HUES6 (cell line): Measurements from ENCODE around the gene PLEKHG5.

Source experiments
- H3K27ac ChIP-seq: 2 replicates; pipeline ENCODE4 v1.7.0; 2013; ENCODE audit warnings: low read depth, mild to moderate bottlenecking, low read length, inconsistent platforms
- H3K27me3 ChIP-seq: 2 replicates; pipeline ENCODE4 v1.6.1; 2013; ENCODE audit warnings: low read length; ENCODE audit not compliant: control insufficient read depth, insufficient read depth
- H3K36me3 ChIP-seq: 2 replicates; pipeline ENCODE4 v1.6.1; 2013; ENCODE audit warnings: low read length; ENCODE audit not compliant: control insufficient read depth, insufficient read depth
- H3K4me1 ChIP-seq: 2 replicates; pipeline ENCODE4 v1.6.1; 2013; ENCODE audit warnings: low read length; ENCODE audit not compliant: control insufficient read depth, insufficient read depth
- H3K4me3 ChIP-seq: 2 replicates; pipeline ENCODE4 v1.5.1; 2013; ENCODE audit warnings: low read depth, low read length
- H3K9ac ChIP-seq: one replicate; pipeline ENCODE4 v1.6.1; 2013; ENCODE audit warnings: mild to moderate bottlenecking, low read length
- H3K9me3 ChIP-seq: 2 replicates; pipeline ENCODE4 v1.6.1; 2013; ENCODE audit warnings: low read depth, low read length; ENCODE audit not compliant: control insufficient read depth, insufficient read depth

Gene PLEKHG5

GRCh38 chr1:6473974-6474814 is 17.3 kb downstream of the PLEKHG5 start:
- no peak overlapping the region for H3K9ac ChIP-seq
- H3K27ac ChIP-seq, result no peak overlapping the region
- no peaks in the 10 kb centered on the region for H3K27me3 ChIP-seq
- no peaks in the 10 kb centered on the region for H3K9me3 ChIP-seq
- H3K36me3 ChIP-seq, result peaks cover 27% of the 10 kb centered on the region
- H3K4me1 ChIP-seq, result peaks cover 32% of the 10 kb centered on the region
- no peak overlapping the region for H3K4me3 ChIP-seq

GRCh38 chr1:6473156-6473555 is 18.3 kb downstream of the PLEKHG5 start:
- Histone ChIP-seq H3K27ac (no peak overlapping the region), H3K9me3 (no peaks in the 10 kb centered on the region), H3K36me3 (peaks cover 38% of the 10 kb centered on the region), H3K9ac (no peak overlapping the region), H3K4me3 (no peak overlapping the region), H3K27me3 (no peaks in the 10 kb centered on the region), H3K4me1 (peaks cover 32% of the 10 kb centered on the region)

GRCh38 chr1:6472391-6472790 is 19.1 kb downstream of the PLEKHG5 start:
- Histone ChIP-seq H3K9ac (no peak overlapping the region), H3K9me3 (no peaks in the 10 kb centered on the region), H3K27me3 (no peaks in the 10 kb centered on the region), H3K27ac (no peak overlapping the region), H3K4me1 (peaks cover 31% of the 10 kb centered on the region), H3K36me3 (peaks cover 38% of the 10 kb centered on the region), H3K4me3 (no peak overlapping the region)

GRCh38 chr1:6471970-6472368 is 19.5 kb downstream of the PLEKHG5 start:
- peaks cover 27% of the 10 kb centered on the region for H3K4me1 ChIP-seq
- H3K36me3 ChIP-seq, result peaks cover 38% of the 10 kb centered on the region
- H3K4me3 ChIP-seq, result no peak overlapping the region
- no peaks in the 10 kb centered on the region for H3K27me3 ChIP-seq
- no peaks in the 10 kb centered on the region for H3K9me3 ChIP-seq
- H3K27ac ChIP-seq, result no peak overlapping the region
- no peak overlapping the region for H3K9ac ChIP-seq

GRCh38 chr1:6471086-6471969 is 20.1 kb downstream of the PLEKHG5 start:
- peak overlapping the region; percentile 19 for H3K9ac ChIP-seq
- H3K27me3 ChIP-seq, result no peaks in the 10 kb centered on the region
- peaks cover 38% of the 10 kb centered on the region for H3K36me3 ChIP-seq
- H3K9me3 ChIP-seq, result no peaks in the 10 kb centered on the region
- peaks cover 22% of the 10 kb centered on the region for H3K4me1 ChIP-seq
- H3K4me3 ChIP-seq, result peak overlapping the region; percentile 55
- no peak overlapping the region for H3K27ac ChIP-seq

GRCh38 chr1:6470132-6471085 is 21.1 kb downstream of the PLEKHG5 start:
- Histone ChIP-seq H3K4me1 (peaks cover 23% of the 10 kb centered on the region), H3K9ac (no peak overlapping the region), H3K9me3 (no peaks in the 10 kb centered on the region), H3K27ac (no peak overlapping the region), H3K4me3 (peak overlapping the region; percentile 55), H3K36me3 (peaks cover 38% of the 10 kb centered on the region), H3K27me3 (no peaks in the 10 kb centered on the region)

GRCh38 chr1:6468729-6469461 is 22.6 kb downstream of the PLEKHG5 start:
- Histone ChIP-seq H3K4me3 (no peak overlapping the region), H3K27ac (no peak overlapping the region), H3K9ac (no peak overlapping the region), H3K9me3 (no peaks in the 10 kb centered on the region), H3K27me3 (no peaks in the 10 kb centered on the region), H3K4me1 (peaks cover 16% of the 10 kb centered on the region), H3K36me3 (peaks cover 38% of the 10 kb centered on the region)

- Histone ChIP-seq H3K4me1 (peaks cover 16% of the 10 kb centered on the region), H3K4me3 (no peak overlapping the region), H3K9ac (no peak overlapping the region), H3K9me3 (no peaks in the 10 kb centered on the region), H3K27ac (no peak overlapping the region), H3K27me3 (no peaks in the 10 kb centered on the region), H3K36me3 (peaks cover 38% of the 10 kb centered on the region)
Measured at GRCh38 chr1:6467744-6468688, 23.5 kb downstream of the PLEKHG5 start.

- H3K9me3 ChIP-seq, result no peaks in the 10 kb centered on the region
- peaks cover 38% of the 10 kb centered on the region for H3K36me3 ChIP-seq
- peaks cover 15% of the 10 kb centered on the region for H3K4me1 ChIP-seq
- H3K27me3 ChIP-seq, result no peaks in the 10 kb centered on the region
- no peak overlapping the region for H3K27ac ChIP-seq
- H3K9ac ChIP-seq, result no peak overlapping the region
- H3K4me3 ChIP-seq, result no peak overlapping the region
Measured at GRCh38 chr1:6467224-6467623, 24.2 kb downstream of the PLEKHG5 start.
